Transverse colon (tissue), 4 donors: ENCODE results near the gene MAPK8IP2. TPM values are rescaled to one million over a fixed set of nuclear protein-coding genes. Genes with fewer than 3 reads are reported as not detected.

Source experiments
- DNase-seq: peaks from one replicate; pipeline ENCODE4 v3.0.0-alpha.2; 2019
- H3K27ac ChIP-seq, 4 donors: fragments of 200-600 bp; sonication (generic); 2 replicates each; pipeline ENCODE4 v1.5.1; 2016 to 2018; ENCODE audit warnings: inconsistent platforms in 4 of 4
- H3K27me3 ChIP-seq: fragments of 200-600 bp; sonication (generic); 2 replicates; pipeline ENCODE4 v1.5.1; 2017; ENCODE audit warnings: inconsistent platforms
- H3K36me3 ChIP-seq, 4 donors: fragments of 200-600 bp; sonication (generic); 2 replicates each; pipeline ENCODE4 v1.5.1; 2017 to 2019; ENCODE audit warnings: inconsistent platforms in 4 of 4
- H3K4me1 ChIP-seq, 4 donors: fragments of 200-600 bp; sonication (generic); 2 replicates each; pipeline ENCODE4 v1.5.1; 2017 to 2020; ENCODE audit warnings: inconsistent platforms in 4 of 4
- H3K4me3 ChIP-seq, 4 donors: fragments of 200-600 bp; sonication (generic); 1 replicate in 1 of 4; 2 replicates in 3 of 4; pipeline versions ENCODE4 v1.5.1 to v1.6.1; 2017 to 2019; ENCODE audit warnings: inconsistent platforms in 4 of 4
- H3K9me3 ChIP-seq, 2 donors: fragments of 200-600 bp; sonication (generic); 2 replicates each; pipeline ENCODE4 v1.5.1; 2017 to 2019; ENCODE audit warnings: inconsistent platforms in 2 of 2
- EP300 ChIP-seq: sonication (generic); formaldehyde crosslinking; IDR thresholded peaks from one replicate; pipeline ENCODE4 v1.6.1; 2017; ENCODE audit warnings: antibody characterized with exemption, low read depth
- POLR2A ChIP-seq: fragments of 450-650 bp; IDR thresholded peaks from one replicate; pipeline ENCODE4 v1.6.1; 2016; ENCODE audit warnings: antibody characterized with exemption, mild to moderate bottlenecking, moderate library complexity
- POLR2AphosphoS5 ChIP-seq, 3 donors: sonication (generic); formaldehyde crosslinking; IDR thresholded peaks; one replicate each; pipeline ENCODE4 v1.6.1; 2016; ENCODE audit warnings: antibody characterized with exemption in 3 of 3
- WGBS, 2 donors: methylation state at CpG; one replicate each; pipeline ENCODE4 v1.1.5; 2018; ENCODE audit warnings: low coverage in 1 of 2; 5-methylcytosine and 5-hydroxymethylcytosine counted together
- in situ Hi-C, 4 donors: fragments of 200-750 bp; cut with MboI; loops; one replicate each; pipeline versions ENCODE4 v1.15.0 to v1.15.1; 2017; ENCODE audit warnings: low sequenced_read_pairs in 3 of 4, low pct_ligation_motif_present in 1 of 4, low pct_unique_long_range_greater_than_20kb in 1 of 4
- intact Hi-C: fragments of 100-400 bp; cut with DNase I; formaldehyde crosslinking; loops from one replicate; pipeline ENCODE4 v1.15.1; 2023; ENCODE audit warnings: low total_unique reads
- total RNA-seq, 4 donors: library from RNA; depleted of rRNA; stranded (reverse); fragments of >200 nt; gene quantifications; one replicate each; pipeline ENCODE4 v1.1.0, GENCODE V29; 2016
- TF ChIP-seq, protein P1 (sequence below), 5 experiments: fragments of 200-600 bp in 3 of 5; fragments of 450-650 bp in 2 of 5; sonication (generic) in 3 of 5; IDR thresholded peaks; 1 replicate in 2 of 5; 2 replicates in 3 of 5; pipeline ENCODE4 v1.5.1; 2016 to 2017; ENCODE audit warnings: antibody characterized with exemption in 5 of 5, inconsistent platforms in 3 of 5, mild to moderate bottlenecking in 2 of 5, moderate library complexity in 1 of 5

The MAPK8IP2 gene
- total RNA-seq, 4 donors from 2014 or later: 1.1 to 3.4 (median 1.8) TPM

DNA sequence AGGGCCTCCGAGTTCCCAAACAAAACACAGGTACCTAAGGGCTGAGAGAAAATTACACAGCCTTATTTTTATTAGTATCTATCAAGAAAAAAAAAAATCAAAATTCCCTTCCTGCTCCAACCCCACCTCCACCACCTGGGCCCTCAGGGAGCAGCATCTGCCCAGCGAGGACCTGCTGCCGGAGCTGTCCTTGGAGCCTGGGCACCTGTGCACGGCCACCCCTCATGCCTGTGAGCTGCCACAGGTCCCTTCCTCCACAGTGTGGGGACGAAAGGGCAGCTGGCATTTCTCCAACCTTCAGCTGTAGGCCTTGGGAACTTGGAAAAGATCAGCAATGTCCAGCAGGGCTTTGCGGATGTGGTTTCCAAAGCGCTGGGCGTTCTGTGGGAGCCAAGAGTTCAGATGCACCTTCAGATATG, 31.5 kb upstream of the MAPK8IP2 start:
- intact Hi-C loops (no loop called here), in situ Hi-C loops (no loop called here)
- no peaks in the 10 kb centered on the region for H3K27me3 ChIP-seq
- WGBS, 2 donors: 68 to 74% methylated on average over 3 to 8 of the region's 8 CpGs
- H3K36me3 ChIP-seq: no peaks in the 10 kb centered on the region
- TF ChIP-seq, protein P1, sequence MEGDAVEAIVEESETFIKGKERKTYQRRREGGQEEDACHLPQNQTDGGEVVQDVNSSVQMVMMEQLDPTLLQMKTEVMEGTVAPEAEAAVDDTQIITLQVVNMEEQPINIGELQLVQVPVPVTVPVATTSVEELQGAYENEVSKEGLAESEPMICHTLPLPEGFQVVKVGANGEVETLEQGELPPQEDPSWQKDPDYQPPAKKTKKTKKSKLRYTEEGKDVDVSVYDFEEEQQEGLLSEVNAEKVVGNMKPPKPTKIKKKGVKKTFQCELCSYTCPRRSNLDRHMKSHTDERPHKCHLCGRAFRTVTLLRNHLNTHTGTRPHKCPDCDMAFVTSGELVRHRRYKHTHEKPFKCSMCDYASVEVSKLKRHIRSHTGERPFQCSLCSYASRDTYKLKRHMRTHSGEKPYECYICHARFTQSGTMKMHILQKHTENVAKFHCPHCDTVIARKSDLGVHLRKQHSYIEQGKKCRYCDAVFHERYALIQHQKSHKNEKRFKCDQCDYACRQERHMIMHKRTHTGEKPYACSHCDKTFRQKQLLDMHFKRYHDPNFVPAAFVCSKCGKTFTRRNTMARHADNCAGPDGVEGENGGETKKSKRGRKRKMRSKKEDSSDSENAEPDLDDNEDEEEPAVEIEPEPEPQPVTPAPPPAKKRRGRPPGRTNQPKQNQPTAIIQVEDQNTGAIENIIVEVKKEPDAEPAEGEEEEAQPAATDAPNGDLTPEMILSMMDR (IDR thresholded peaks at IDR 0.05): no peak
- no peak for TF ChIP-seq EP300
- TF ChIP-seq POLR2A: no peak
- peak overlapping the region; percentile 21 to 48 (median 22) for H3K27ac ChIP-seq
- no peaks in the 10 kb centered on the region for H3K9me3 ChIP-seq
- H3K4me1 ChIP-seq: peaks cover 0 to 27% (median 5%) of the 10 kb centered on the region in 4 donors
- no peak overlapping the region for H3K4me3 ChIP-seq
- peak; percentile 43 for DNase-seq

DNA sequence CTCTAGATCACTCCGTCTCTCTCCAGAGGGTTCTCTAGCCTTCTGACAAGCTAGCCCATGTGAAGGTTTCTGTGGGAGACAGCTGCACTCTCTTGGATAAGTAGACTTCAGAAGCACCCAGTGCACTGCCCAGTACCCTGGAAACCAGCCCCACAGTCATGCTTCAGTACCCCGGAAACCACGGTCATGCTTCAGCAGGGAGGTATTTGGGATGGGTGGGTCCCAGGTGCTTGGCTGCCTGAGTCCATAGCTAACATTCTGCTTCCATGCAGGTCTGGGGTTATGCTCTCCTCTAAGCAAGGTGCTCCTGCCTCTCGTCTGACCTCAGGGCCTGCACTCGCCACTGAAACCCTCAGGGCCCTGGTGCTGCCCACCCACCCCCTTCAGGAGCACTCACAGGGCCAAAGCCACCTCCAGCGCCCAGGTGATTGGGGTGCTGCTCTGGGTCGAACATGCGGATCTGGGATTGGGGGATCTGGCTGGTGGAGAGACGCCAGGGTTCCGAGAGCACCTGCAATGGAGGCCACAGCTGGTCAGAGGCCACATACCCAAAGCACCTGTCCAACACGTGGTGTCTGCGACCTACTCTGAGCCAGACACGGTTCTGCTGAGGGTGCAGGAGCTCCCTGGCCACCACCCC, 30.6 kb upstream of the MAPK8IP2 start:
- 84 to 100% methylated on average over 1 to 13 of the region's 13 CpGs for WGBS, 2 donors
- in situ Hi-C loops: no loop called here
- Histone ChIP-seq H3K27me3 (no peaks in the 10 kb centered on the region), H3K27ac (no peak overlapping the region), H3K36me3 (no peaks in the 10 kb centered on the region), H3K9me3 (no peaks in the 10 kb centered on the region), H3K4me1 (peaks cover 0 to 17% (median 4%) of the 10 kb centered on the region in 4 donors), H3K4me3 (no peak overlapping the region)
- DNase-seq: no peak
- intact Hi-C loops: no loop called here
- TF ChIP-seq EP300 (no peak), POLR2A (no peak), POLR2AphosphoS5 (IDR thresholded peaks at IDR 0.05) (no peak)
- TF ChIP-seq, protein P1 (IDR thresholded peaks at IDR 0.05): no peak

DNA sequence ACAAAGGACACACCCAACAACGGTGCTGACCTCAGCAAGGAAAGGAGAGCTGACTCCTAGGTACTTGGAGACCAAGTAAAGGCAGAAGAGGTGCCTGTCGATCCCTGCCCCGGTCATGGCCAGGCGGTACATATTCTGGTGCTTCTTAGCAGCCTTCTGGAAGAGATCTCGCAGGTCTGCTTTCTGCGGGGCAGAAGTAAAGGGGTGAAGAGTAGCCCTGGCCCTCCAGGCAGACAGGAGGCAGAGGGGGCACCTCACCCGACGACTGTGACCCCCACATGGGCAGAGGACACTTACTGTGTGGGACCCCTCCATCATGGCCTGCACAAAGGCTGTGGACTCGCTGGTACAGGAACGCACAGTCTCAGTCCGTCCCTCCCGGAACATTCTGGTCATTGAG, 29.7 kb upstream of the MAPK8IP2 start:
- TF ChIP-seq POLR2AphosphoS5 (IDR thresholded peaks at IDR 0.05) (no peak), POLR2A (no peak), EP300 (no peak)
- TF ChIP-seq, protein P1 (IDR thresholded peaks at IDR 0.05): no peak
- no peaks in the 10 kb centered on the region for H3K36me3 ChIP-seq
- no peaks in the 10 kb centered on the region for H3K9me3 ChIP-seq
- WGBS, 2 donors: 93% methylated on average over 3 to 12 of the region's 12 CpGs
- in situ Hi-C loops: no loop called here
- H3K27ac ChIP-seq: no peak overlapping the region
- no peak overlapping the region for H3K4me3 ChIP-seq
- H3K4me1 ChIP-seq: peaks cover 0 to 14% (median 4%) of the 10 kb centered on the region in 4 donors
- DNase-seq: no peak
- intact Hi-C loops: no loop called here
- H3K27me3 ChIP-seq: no peaks in the 10 kb centered on the region

DNA sequence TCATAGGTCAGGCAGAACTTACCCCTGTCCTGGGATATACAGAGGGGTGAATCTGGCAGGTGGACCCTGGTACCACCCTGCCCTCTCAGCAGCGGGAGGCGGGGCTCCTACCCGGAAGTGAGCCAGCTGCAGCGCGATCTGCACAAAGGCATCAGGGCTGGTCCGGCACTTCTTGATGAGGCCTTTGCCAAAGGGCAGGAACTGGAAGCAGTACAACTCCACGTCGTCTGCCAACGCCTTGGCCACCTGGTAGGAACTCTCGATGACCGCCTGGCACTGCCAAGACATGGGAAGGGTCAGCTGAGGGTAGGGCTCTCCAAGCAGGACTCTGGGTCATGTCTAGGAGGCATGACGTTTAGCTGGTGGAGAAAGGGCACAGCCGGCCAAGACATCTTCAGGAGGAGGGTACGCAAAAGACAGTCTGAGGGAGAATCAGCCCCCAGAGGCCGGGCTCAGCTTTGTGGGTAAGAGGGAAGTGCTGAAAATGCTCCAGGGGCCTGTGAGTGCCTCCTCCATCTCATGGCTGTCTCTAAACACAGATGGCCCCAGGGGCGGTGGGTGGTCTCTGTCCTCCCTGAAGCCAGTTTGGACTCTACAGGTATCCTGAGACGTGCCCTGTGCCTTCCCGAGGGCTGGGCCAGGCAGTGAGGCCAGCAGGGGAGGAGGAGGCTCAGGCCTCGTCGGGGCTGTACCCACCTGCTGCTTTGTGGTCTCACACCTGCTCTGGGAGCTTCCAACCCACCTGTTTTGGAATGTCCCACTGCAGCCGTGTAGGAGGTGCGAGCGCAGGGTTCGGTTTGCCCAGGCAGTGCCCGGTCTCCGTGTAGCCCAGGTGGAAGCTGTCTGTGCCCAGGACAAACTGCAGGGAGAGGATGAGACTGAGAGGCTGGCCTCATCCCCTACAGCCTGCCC, 29.1 kb upstream of the MAPK8IP2 start:
- no peak for DNase-seq
- Histone ChIP-seq H3K27ac (no peak overlapping the region), H3K4me3 (no peak overlapping the region), H3K9me3 (no peaks in the 10 kb centered on the region), H3K4me1 (peaks cover 0 to 14% (median 4%) of the 10 kb centered on the region in 4 donors), H3K27me3 (no peaks in the 10 kb centered on the region), H3K36me3 (no peaks in the 10 kb centered on the region)
- in situ Hi-C loops: no loop called here
- TF ChIP-seq EP300 (no peak), POLR2AphosphoS5 (IDR thresholded peaks at IDR 0.05) (no peak)
- TF ChIP-seq, protein P1 (IDR thresholded peaks at IDR 0.05): no peak
- WGBS, 2 donors: 72% methylated on average over 16 of the region's 26 CpGs; no CpG with 5 or more reads in 1 of the 2 donors
- intact Hi-C loops: no loop called here
